ENCODE data around the gene RAB3GAP2. TPM values are rescaled to one million over a fixed set of nuclear protein-coding genes. Genes with fewer than 3 reads are reported as not detected.
"Not testable (repeated sequence)": the region's sequence is repeated elsewhere in the genome, so short reads cannot be mapped to it uniquely, and the experiment has no call there.

Gene RAB3GAP2
- polyA plus RNA-seq, 1 experiment = 43.6 TPM

GRCh38 chr1:220267630-220268029 is 4.6 kb downstream of the RAB3GAP2 start:
- CTCF ChIA-PET = interaction anchor here (0.6 to 1.4 kb wide), 3 partner anchors 49 to 466 kb away, joined by 3 to 6 read pairs (median 4); no protein-coding TSS in a partner anchor
- H3K27me3 ChIP-seq (ENCODE audit: control insufficient read depth, insufficient read depth, low read length) = no peaks in the 10 kb centered on the region
- POLR2A ChIA-PET = no interaction called here

GRCh38 chr1:220260228-220260627 is 12.0 kb downstream of the RAB3GAP2 start:
- H3K9me3 ChIP-seq (ENCODE audit: control insufficient read depth, insufficient read depth, low read length); H3K27ac ChIP-seq (ENCODE audit: low read depth, low read length); DNase-seq (ENCODE audit: low read depth, low spot score); H3K27me3 ChIP-seq (ENCODE audit: control insufficient read depth, insufficient read depth, low read length); H3K4me3 ChIP-seq (ENCODE audit: low read depth, low read length); POLR2A ChIA-PET: not testable (repeated sequence)
- CTCF ChIA-PET = interaction anchor here (0.6 kb wide), 1 partner anchor 833 kb away, joined by 7 read pairs; no protein-coding TSS in a partner anchor

More at GRCh38 chr1:220267630-220268029, 4.6 kb downstream of the RAB3GAP2 start:
- DNase-seq (ENCODE audit: low read depth, low spot score) = no peak
- no peaks in the 10 kb centered on the region for H3K9me3 ChIP-seq (ENCODE audit: control insufficient read depth, insufficient read depth, low read length)
- no peak overlapping the region for H3K27ac ChIP-seq (ENCODE audit: low read depth, low read length)
- TF ChIP-seq CTCF (IDR thresholded peaks at IDR 0.05; ENCODE audit: low read depth, low read length) = no peak
- H3K4me3 ChIP-seq (ENCODE audit: low read depth, low read length) = no peak overlapping the region

GRCh38 chr1:220259756-220260155 is 12.5 kb downstream of the RAB3GAP2 start:
- POLR2A ChIA-PET; DNase-seq (ENCODE audit: low read depth, low spot score); H3K4me3 ChIP-seq (ENCODE audit: low read depth, low read length); H3K27ac ChIP-seq (ENCODE audit: low read depth, low read length); H3K9me3 ChIP-seq (ENCODE audit: control insufficient read depth, insufficient read depth, low read length); CTCF ChIA-PET; H3K27me3 ChIP-seq (ENCODE audit: control insufficient read depth, insufficient read depth, low read length): not testable (repeated sequence)

- H3K27ac ChIP-seq (ENCODE audit: low read depth, low read length); H3K27me3 ChIP-seq (ENCODE audit: control insufficient read depth, insufficient read depth, low read length); POLR2A ChIA-PET; H3K4me3 ChIP-seq (ENCODE audit: low read depth, low read length); H3K9me3 ChIP-seq (ENCODE audit: control insufficient read depth, insufficient read depth, low read length); DNase-seq (ENCODE audit: low read depth, low spot score): not testable (repeated sequence)
- CTCF ChIA-PET = interaction anchor here (1.6 kb wide), 1 partner anchor 14 kb away, joined by 3 read pairs; no protein-coding TSS in a partner anchor
Observed at GRCh38 chr1:220256194-220256593, 16.1 kb downstream of the RAB3GAP2 start.

- ChIA-PET POLR2A (no interaction called here), CTCF (interaction anchor here (1.6 kb wide), 1 partner anchor 15 kb away, joined by 3 read pairs; no protein-coding TSS in a partner anchor)
- Histone ChIP-seq H3K27ac (ENCODE audit: low read depth, low read length) (no peak overlapping the region), H3K4me3 (ENCODE audit: low read depth, low read length) (no peak overlapping the region), H3K27me3 (ENCODE audit: control insufficient read depth, insufficient read depth, low read length) (no peaks in the 10 kb centered on the region), H3K9me3 (ENCODE audit: control insufficient read depth, insufficient read depth, low read length) (peaks cover under 1% of the 10 kb centered on the region; the same call in 1 of the 2 replicates)
- DNase-seq (ENCODE audit: low read depth, low spot score) = no peak
- no peak for TF ChIP-seq CTCF (IDR thresholded peaks at IDR 0.05; ENCODE audit: low read depth, low read length)
Observed at GRCh38 chr1:220255204-220255603, 17.0 kb downstream of the RAB3GAP2 start.

- H3K27ac ChIP-seq (ENCODE audit: low read depth, low read length); H3K27me3 ChIP-seq (ENCODE audit: control insufficient read depth, insufficient read depth, low read length); CTCF ChIA-PET; POLR2A ChIA-PET; H3K4me3 ChIP-seq (ENCODE audit: low read depth, low read length); DNase-seq (ENCODE audit: low read depth, low spot score): not testable (repeated sequence)
- H3K9me3 ChIP-seq (ENCODE audit: control insufficient read depth, insufficient read depth, low read length) = peaks cover 14% of the 10 kb centered on the region
Observed at GRCh38 chr1:220253290-220253689, 19.0 kb downstream of the RAB3GAP2 start.

- Histone ChIP-seq H3K27me3 (ENCODE audit: control insufficient read depth, insufficient read depth, low read length) (no peaks in the 10 kb centered on the region), H3K4me3 (ENCODE audit: low read depth, low read length) (no peak overlapping the region), H3K9me3 (ENCODE audit: control insufficient read depth, insufficient read depth, low read length) (peaks cover 14% of the 10 kb centered on the region), H3K27ac (ENCODE audit: low read depth, low read length) (no peak overlapping the region)
- CTCF ChIA-PET = no interaction called here
- POLR2A ChIA-PET = no interaction called here
- DNase-seq (ENCODE audit: low read depth, low spot score) = no peak
- no peak for TF ChIP-seq CTCF (IDR thresholded peaks at IDR 0.05; ENCODE audit: low read depth, low read length)
Observed at GRCh38 chr1:220251272-220251671, 21.0 kb downstream of the RAB3GAP2 start.
